Right cardiac atrium (tissue), 5 donors: Measurements from ENCODE around the gene PIN4. TPM values are rescaled to one million over a fixed set of nuclear protein-coding genes. Genes with fewer than 3 reads are reported as not detected.
A peak's percentile ranks its signal among the peaks of the same experiment; 100 is the strongest.

ENCODE experiments used
- ATAC-seq, 2 donors: fragments of 200-7000 bp; cut with Tn5 transposase; one replicate each; pipeline versions ENCODE4 v1.8.0 to v1.9.1; 2020; ENCODE audit warnings: moderate library complexity in 2 of 2, mild to moderate bottlenecking in 1 of 2
- DNase-seq, 3 donors: peaks; one replicate each; pipeline ENCODE4 v3.0.0-alpha.2; 2020
- H3K27ac ChIP-seq: one replicate; pipeline ENCODE4 v1.5.1; 2013; ENCODE audit warnings: mild to moderate bottlenecking, low read length, control low read depth, moderate library complexity
- H3K27me3 ChIP-seq: one replicate; pipeline ENCODE4 v1.6.1; 2013; ENCODE audit not compliant: control insufficient read depth, insufficient read depth
- H3K4me1 ChIP-seq: one replicate; pipeline ENCODE4 v1.6.1; 2013; ENCODE audit warnings: low read length; ENCODE audit not compliant: control insufficient read depth, insufficient read depth
- H3K4me3 ChIP-seq: one replicate; pipeline ENCODE4 v1.5.1; 2013; ENCODE audit warnings: low read length, control low read depth
- H3K9me3 ChIP-seq: one replicate; pipeline ENCODE4 v1.6.1; 2013; ENCODE audit warnings: low read length; ENCODE audit not compliant: control insufficient read depth
- WGBS: extraction: QIAGEN DNeasy Blood & Tissue Kit; methylation state at CpG from one replicate; pipeline ENCODE4 v1.1.7; 2013; 5-methylcytosine and 5-hydroxymethylcytosine counted together
- intact Hi-C, 4 donors: fragments of 100-400 bp; cut with DNase I; formaldehyde crosslinking; loops; one replicate each; pipeline versions ENCODE4 v1.11.0 to v1.14.0; 2022 to 2023
- polyA plus RNA-seq: library from polyadenylated mRNA; stranded (reverse); fragments of 200-250 nt; gene quantifications from one replicate; pipeline ENCODE4 v1.2.3, GENCODE V29; 2013
- total RNA-seq, 4 donors: library from RNA; stranded (reverse); fragmentation: NEBNext Ultra II Directional; extraction: Animal tissue kit (Norgen Biotek cat#: 25700); gene quantifications; one replicate each; pipeline ENCODE4 v1.2.1, GENCODE V29; 2021
- donor health status: healthy with polysubstance abuse.
- donor health status: DM: no; HTN: yes; CAD: no.
- donor health status: DM: no; HTN: no; CAD: no.
- donor health status: DM: no; HTN: yes; CAD: no; lungs with severe emphysema.
- donor health status: DM: yes; HTN: yes; CAD: no.

The PIN4 gene
- total and polyA plus RNA-seq, 5 donors = 8.9 to 22.4 (median 10.6) TPM

DNA sequence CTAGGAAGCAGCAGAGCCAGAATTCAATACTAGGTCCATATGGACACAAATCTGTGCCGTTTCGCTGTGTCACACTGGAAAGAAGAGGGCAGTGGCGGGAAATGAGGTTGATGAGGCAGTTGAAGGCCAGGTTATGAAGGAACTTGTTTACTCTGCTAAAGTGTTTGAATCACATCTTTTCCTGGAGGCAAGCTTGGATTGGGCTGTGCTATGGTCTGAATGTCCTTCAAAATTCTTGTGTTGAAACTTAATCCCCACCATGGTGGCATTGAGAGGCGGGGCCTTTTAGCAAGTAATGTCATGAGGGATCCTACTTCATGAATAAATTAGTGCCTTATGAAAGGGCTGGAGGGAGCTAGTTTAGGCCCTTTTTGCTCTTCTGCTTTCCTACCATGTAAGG lies 59.4 kb downstream of the PIN4 start:
- ATAC-seq = no peak
- DNase-seq = no peak
- WGBS = 95% methylated on average over 4 of the region's 4 CpGs
- intact Hi-C loops = loop anchor here in 1 of 4 donors (10.0 kb wide), 1 partner anchor 304 kb away; no protein-coding TSS in a partner anchor
- Histone ChIP-seq H3K4me3 (no peak overlapping the region), H3K4me1 (no peaks in the 10 kb centered on the region), H3K27me3 (no peaks in the 10 kb centered on the region), H3K9me3 (no peaks in the 10 kb centered on the region), H3K27ac (no peak overlapping the region)

DNA sequence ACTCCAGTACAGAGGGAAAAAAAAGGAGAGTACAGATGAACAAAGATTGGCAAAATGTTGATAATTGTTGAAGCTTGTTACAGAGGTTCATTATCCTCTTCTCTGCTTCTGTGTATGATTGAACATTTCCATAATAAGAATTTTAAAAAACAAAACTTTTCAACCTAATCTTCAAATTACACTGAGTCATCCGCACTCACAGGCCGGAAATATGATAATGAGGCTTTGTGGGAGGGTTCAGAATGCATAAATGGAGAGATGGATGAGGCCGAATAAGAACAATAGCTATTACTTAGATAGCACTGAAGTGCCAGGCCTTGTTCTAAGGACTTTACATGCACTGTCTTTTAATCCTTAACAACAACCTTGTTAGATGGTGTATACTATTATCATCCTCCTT lies 61.9 kb downstream of the PIN4 start:
- H3K4me1 ChIP-seq = no peaks in the 10 kb centered on the region
- DNase-seq = no peak
- H3K4me3 ChIP-seq = no peak overlapping the region
- H3K9me3 ChIP-seq = no peaks in the 10 kb centered on the region
- 25% methylated on average over 3 of the region's 3 CpGs for WGBS
- no peaks in the 10 kb centered on the region for H3K27me3 ChIP-seq
- no peak overlapping the region for H3K27ac ChIP-seq
- no peak for ATAC-seq
- intact Hi-C loops = loop anchor here in 1 of 4 donors (10.0 kb wide), 1 partner anchor 301 kb away; no protein-coding TSS in a partner anchor

DNA sequence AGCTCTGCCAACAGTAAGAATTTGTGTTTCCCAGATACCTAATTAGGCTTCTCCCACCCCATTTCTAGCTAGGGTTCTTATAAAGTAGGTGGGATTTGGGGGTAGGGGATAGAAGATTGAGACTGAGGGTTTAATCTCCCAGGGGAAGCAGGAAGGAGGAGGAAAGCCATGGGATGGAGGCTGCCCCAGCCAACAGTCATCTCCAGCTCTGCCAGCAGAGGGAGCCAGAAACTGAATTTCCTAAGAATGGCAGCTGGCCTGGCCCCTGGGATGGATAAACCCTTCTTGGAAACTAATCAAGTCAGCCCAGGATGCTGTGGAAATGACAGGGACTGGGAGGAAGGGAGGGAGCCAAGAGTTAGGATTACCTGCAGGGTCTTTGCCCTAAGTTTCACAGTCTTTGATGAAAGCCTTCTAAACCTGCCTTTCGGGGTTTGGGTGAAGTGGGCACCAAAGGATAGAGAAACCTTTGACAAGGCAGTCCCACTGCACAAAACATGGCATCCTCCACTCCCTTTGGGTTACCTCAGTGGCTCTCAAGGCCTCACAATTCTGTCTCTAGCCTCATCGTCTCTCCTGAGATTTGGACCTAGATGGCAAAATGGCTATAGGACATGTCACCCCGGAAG lies 64.0 kb downstream of the PIN4 start:
- 95% methylated on average over 3 of the region's 3 CpGs for WGBS
- intact Hi-C loops = loop anchor here in 1 of 4 donors (10.0 kb wide), 1 partner anchor 299 kb away; no protein-coding TSS in a partner anchor
- DNase-seq = peak; percentile 38 to 67 (median 64)

DNA sequence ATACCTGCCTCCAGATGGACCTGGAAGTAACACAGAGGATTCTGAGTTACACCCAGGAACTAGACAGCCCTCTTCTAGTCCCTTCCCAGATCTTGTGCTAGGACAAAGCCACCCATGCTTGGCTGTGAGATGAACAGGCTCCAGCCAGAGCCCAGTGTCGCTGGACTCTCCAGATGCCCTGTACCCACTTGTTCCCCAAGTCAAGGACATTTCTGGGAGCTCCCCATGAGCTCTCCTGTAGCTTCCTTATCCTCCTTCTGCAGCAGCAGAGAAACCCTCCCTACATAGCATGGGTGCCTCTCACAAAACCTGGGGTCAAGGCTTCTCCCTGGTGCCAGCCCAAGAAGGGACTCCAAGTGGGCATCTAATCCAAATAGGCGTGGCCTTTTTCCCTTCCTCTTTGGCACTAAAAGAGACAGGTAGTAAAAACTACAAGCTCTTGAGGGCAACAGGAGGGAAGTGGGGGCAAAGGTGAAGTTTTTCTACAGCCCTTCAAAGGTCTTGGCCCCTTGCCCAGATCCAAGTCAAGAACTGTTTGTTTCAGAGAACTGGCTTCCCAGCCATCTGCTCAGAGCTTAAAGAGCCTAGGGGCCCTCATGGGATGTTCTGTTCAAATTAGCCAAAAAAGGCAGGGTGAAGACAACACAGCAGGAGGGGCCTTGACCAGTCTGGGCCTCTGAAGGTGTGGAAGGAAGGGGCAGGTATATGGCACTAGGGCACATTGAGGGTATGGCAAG lies 65.8 kb downstream of the PIN4 start:
- Histone ChIP-seq H3K27me3 (no peaks in the 10 kb centered on the region), H3K4me3 (no peak overlapping the region), H3K9me3 (no peaks in the 10 kb centered on the region), H3K27ac (no peak overlapping the region), H3K4me1 (no peaks in the 10 kb centered on the region)
- DNase-seq (peak in 2 of 3 donors; percentile 33 to 48), ATAC-seq (peak in 1 of 2 donors; percentile 76)
- 87% methylated on average over 2 of the region's 2 CpGs for WGBS
- intact Hi-C loops = loop anchor here in 1 of 4 donors (10.0 kb wide), 1 partner anchor 297 kb away; no protein-coding TSS in a partner anchor

More for the DNA sequence above, 64.0 kb downstream of the PIN4 start:
- Histone ChIP-seq H3K27me3 (no peaks in the 10 kb centered on the region), H3K4me3 (no peak overlapping the region), H3K9me3 (no peaks in the 10 kb centered on the region), H3K4me1 (no peaks in the 10 kb centered on the region), H3K27ac (no peak overlapping the region)
- peak; percentile 40 to 64 for ATAC-seq

Other genes with a start within 250 kb of the PIN4 start
- 1 to 10 TPM; 3.0 to 5.7 (median 4.2) TPM for gene RTL5, start 49.8 kb upstream of the PIN4 start, total RNA-seq
- 2.7 TPM for gene RTL5, start 49.8 kb upstream of the PIN4 start, polyA plus RNA-seq
- under 1 TPM; 0.06 to 0.11 (median 0.10) TPM for gene ERCC6L, start 57.3 kb downstream of the PIN4 start, total RNA-seq
- not detected for gene ERCC6L, start 57.3 kb downstream of the PIN4 start, polyA plus RNA-seq
- gene RPS4X, start 95.5 kb downstream of the PIN4 start, total RNA-seq = 100 to 1,000 TPM; 433 to 519 (median 494) TPM
- gene RPS4X, start 95.5 kb downstream of the PIN4 start, polyA plus RNA-seq = 480 TPM
- gene CITED1, start 124.2 kb downstream of the PIN4 start, total RNA-seq = under 1 TPM in 1 of 4 donors, not detected in 3; 0.74 TPM
- 0.36 TPM for gene CITED1, start 124.2 kb downstream of the PIN4 start, polyA plus RNA-seq